ENCODE measurements around the gene KRT3. TPM values are rescaled to one million over a fixed set of nuclear protein-coding genes. Genes with fewer than 3 reads are reported as not detected.

The KRT3 gene
- total RNA-seq, 6 experiments from 2014 or later = not detected

DNA sequence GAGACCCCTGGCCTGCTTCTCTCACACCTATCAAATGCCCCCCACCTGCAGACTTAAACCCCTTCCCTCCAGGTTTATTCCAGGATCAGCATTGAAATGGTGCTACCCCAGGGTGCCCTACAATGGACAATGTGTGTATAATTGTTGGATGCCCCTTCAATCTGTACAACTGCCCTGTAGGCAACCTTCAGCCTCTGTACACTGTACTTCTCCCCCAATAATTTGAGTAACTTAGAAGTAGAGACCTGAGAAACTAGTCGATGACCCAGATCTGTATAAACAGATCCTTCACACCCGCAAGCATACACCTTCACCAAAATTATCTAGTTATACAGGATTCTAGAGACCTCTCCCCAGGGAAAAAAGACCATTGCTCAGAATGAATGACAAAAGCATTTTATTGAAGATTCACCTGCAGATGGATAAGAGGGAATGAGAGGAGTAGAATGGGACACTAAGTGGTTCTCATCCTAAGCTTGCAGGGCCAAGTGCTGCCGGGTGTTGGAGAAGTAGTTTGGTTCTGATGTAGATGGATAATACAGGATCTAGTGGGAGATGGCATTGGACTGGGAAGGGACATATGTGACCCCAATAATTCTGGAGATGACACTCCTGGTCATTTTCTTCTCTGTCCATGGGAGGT lies 10.4 kb upstream of the KRT3 start:
- Histone ChIP-seq H3K27me3 (no peaks in the 10 kb centered on the region), H3K4me3 (no peak overlapping the region), H3K9me3 (no peaks in the 10 kb centered on the region), H3K36me3 (no peaks in the 10 kb centered on the region), H3K27ac (no peak overlapping the region), H3K4me1 (no peaks in the 10 kb centered on the region)
- TF ChIP-seq, protein P1, sequence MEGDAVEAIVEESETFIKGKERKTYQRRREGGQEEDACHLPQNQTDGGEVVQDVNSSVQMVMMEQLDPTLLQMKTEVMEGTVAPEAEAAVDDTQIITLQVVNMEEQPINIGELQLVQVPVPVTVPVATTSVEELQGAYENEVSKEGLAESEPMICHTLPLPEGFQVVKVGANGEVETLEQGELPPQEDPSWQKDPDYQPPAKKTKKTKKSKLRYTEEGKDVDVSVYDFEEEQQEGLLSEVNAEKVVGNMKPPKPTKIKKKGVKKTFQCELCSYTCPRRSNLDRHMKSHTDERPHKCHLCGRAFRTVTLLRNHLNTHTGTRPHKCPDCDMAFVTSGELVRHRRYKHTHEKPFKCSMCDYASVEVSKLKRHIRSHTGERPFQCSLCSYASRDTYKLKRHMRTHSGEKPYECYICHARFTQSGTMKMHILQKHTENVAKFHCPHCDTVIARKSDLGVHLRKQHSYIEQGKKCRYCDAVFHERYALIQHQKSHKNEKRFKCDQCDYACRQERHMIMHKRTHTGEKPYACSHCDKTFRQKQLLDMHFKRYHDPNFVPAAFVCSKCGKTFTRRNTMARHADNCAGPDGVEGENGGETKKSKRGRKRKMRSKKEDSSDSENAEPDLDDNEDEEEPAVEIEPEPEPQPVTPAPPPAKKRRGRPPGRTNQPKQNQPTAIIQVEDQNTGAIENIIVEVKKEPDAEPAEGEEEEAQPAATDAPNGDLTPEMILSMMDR (IDR thresholded peaks at IDR 0.05) = no peak
- no peak for TF ChIP-seq POLR2A (IDR thresholded peaks at IDR 0.05)
- WGBS (ENCODE audit: insufficient coverage, low coverage, low lambda C conversion rate, missing lambda C conversion rate) = 90% methylated on average over 3 of the region's 3 CpGs
- ATAC-seq (no peak), DNase-seq (peak in 1 of 3 donors; percentile 1)
- intact Hi-C loops (cut with DNase I) = no loop called here

DNA sequence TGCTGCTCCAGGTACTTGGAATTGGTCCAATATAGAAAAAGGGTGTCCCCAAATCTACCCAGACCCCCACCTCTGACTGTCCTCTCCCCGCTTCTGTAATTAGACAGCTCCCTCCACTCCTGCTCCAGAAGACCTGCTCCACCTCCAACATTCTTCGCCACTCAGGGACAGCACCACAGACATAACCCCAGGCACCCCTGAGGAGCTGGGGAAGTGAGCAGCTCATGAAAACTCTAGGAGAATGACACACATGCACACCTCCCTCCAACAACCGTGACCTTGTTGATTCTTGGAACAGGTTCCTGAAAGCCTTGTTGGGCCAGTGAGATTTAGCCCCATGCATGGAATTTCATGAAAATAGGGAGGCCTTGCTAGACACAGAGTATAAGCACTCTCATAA lies 9.8 kb upstream of the KRT3 start:
- Histone ChIP-seq H3K4me1 (no peaks in the 10 kb centered on the region), H3K27ac (no peak overlapping the region), H3K4me3 (no peak overlapping the region), H3K27me3 (no peaks in the 10 kb centered on the region), H3K9me3 (no peaks in the 10 kb centered on the region), H3K36me3 (no peaks in the 10 kb centered on the region)
- DNase-seq = no peak
- no peak for ATAC-seq
- TF ChIP-seq, protein P1 (IDR thresholded peaks at IDR 0.05) = no peak
- no peak for TF ChIP-seq POLR2A (IDR thresholded peaks at IDR 0.05)
- intact Hi-C loops (cut with DNase I) = no loop called here
- WGBS (ENCODE audit: insufficient coverage, low coverage, low lambda C conversion rate, missing lambda C conversion rate) = 60% methylated on average over 1 of the region's 3 CpGs

DNA sequence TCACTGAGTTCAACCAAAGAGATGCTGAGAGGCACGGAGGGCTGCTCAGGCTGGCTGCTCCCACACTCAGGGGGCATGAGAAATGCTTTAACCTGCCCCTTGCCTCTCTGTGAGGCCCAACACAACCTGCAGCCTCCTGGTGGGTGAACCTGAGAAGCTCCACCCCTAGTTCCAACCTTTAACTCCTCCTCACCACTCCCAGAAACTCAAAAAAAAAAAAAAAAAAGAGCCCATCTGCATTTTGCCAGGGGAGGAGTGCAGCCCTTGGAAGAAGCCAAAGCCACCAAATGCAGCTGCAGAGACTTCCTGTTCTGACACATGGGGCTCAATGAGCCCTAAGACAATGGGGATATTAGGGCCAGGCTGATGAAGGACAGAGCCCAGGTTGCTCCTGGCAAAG lies 9.1 kb upstream of the KRT3 start:
- peak in 1 of 3 donors; percentile 6 for DNase-seq
- no peaks in the 10 kb centered on the region for H3K4me1 ChIP-seq
- H3K9me3 ChIP-seq = no peaks in the 10 kb centered on the region
- no peak overlapping the region for H3K4me3 ChIP-seq
- no peak for ATAC-seq
- intact Hi-C loops (cut with DNase I) = no loop called here
- no peaks in the 10 kb centered on the region for H3K36me3 ChIP-seq
- WGBS (ENCODE audit: insufficient coverage, low coverage, low lambda C conversion rate, missing lambda C conversion rate) = 33% methylated on average over 1 of the region's 1 CpG
- no peak for TF ChIP-seq POLR2A (IDR thresholded peaks at IDR 0.05)
- TF ChIP-seq, protein P1 (IDR thresholded peaks at IDR 0.05) = no peak
- H3K27me3 ChIP-seq = no peaks in the 10 kb centered on the region
- no peak overlapping the region for H3K27ac ChIP-seq

DNA sequence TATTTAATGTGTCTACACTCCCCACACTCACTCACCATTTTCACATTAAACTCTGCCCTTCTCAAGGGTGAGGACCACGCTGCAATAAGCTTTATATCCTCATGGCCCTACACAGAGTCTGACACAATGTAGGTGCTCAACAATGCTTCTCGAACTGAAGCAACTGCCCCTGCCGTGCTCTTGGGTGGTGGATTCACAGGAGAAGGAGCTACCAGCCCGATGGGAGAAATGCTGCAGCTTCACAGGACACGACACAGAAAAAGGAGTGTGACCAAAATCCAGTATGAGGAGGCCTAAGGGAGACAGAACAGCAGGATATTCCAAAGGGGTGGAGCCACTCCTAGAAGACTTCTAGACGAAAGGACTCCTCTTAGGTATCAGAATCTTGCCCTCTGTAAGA lies 6.5 kb upstream of the KRT3 start:
- Histone ChIP-seq H3K36me3 (no peaks in the 10 kb centered on the region), H3K27me3 (no peaks in the 10 kb centered on the region), H3K4me1 (no peaks in the 10 kb centered on the region), H3K27ac (no peak overlapping the region), H3K4me3 (no peak overlapping the region), H3K9me3 (no peaks in the 10 kb centered on the region)
- TF ChIP-seq, protein P1 (IDR thresholded peaks at IDR 0.05) = no peak
- TF ChIP-seq POLR2A (IDR thresholded peaks at IDR 0.05) = no peak
- ATAC-seq (no peak), DNase-seq (peak in 1 of 3 donors; percentile 4)
- intact Hi-C loops (cut with DNase I) = no loop called here
- 37% methylated on average over 4 of the region's 6 CpGs for WGBS (ENCODE audit: insufficient coverage, low coverage, low lambda C conversion rate, missing lambda C conversion rate)
